HL-60 (cell line): ENCODE measurements around the gene TCL1B.

Experiments
- CTCF ChIP-seq: IDR thresholded peaks from one replicate; pipeline ENCODE4 v1.5.1; 2011; ENCODE audit warnings: low read length, control low read depth, inconsistent platforms; ENCODE audit not compliant: insufficient read depth
- POLR2AphosphoS5 ChIP-seq: IDR thresholded peaks from 2 replicates; pipeline ENCODE4 v1.6.1; 2012; ENCODE audit warnings: low read depth

GRCh38 chr14:95692109-95692508 lies 5.9 kb downstream of the TCL1B start:
- no peak for TF ChIP-seq POLR2AphosphoS5
- no peak for TF ChIP-seq CTCF
